Naive thymus-derived CD4-positive, alpha-beta T cell (primary cell): ENCODE results near the gene KDR. TPM values are rescaled to one million over a fixed set of nuclear protein-coding genes. Genes with fewer than 3 reads are reported as not detected.

Experiments
- ATAC-seq: fragments of 150-1000 bp; cut with Tn5 transposase; 2 replicates; pipeline ENCODE4 v1.10.0; 2021; ENCODE audit warnings: mild to moderate bottlenecking, moderate library complexity
- CTCF ChIA-PET: fragments of 350-600 bp; sonication (Branson Sonifier 250); formaldehyde crosslinking; loops from one replicate; lab custom pipeline; 2021; ENCODE audit warnings: antibody characterized with exemption; lab: Charles Lee
- POLR2A ChIA-PET: fragments of 350-600 bp; sonication (Branson Sonifier 250); formaldehyde crosslinking; loops from one replicate; lab custom pipeline; 2021; ENCODE audit warnings: antibody characterized with exemption, inconsistent platforms; lab: Charles Lee
- DNase-seq, 9 donors: peaks; one replicate each; pipeline versions ENCODE4 v3.0.0 to v3.0.0-alpha.2; 2020 to 2022; ENCODE audit warnings: mixed read lengths in 1 of 9
- H3K27ac ChIP-seq: one replicate; pipeline ENCODE4 v1.7.0; 2013; ENCODE audit warnings: mild to moderate bottlenecking, low read depth, low read length, moderate library complexity
- H3K27me3 ChIP-seq, 2 donors: one replicate each; pipeline ENCODE4 v1.7.0; 2013; ENCODE audit warnings: low read length in 2 of 2, mild to moderate bottlenecking in 2 of 2, moderate library complexity in 2 of 2; ENCODE audit not compliant: control insufficient read depth in 2 of 2, insufficient read depth in 2 of 2
- H3K36me3 ChIP-seq, 3 experiments: 1 replicate in 2 of 3; 2 replicates in 1 of 3; pipeline ENCODE4 v1.7.0; 2013; ENCODE audit warnings: low read length in 3 of 3, mild to moderate bottlenecking in 3 of 3, moderate library complexity in 1 of 3; ENCODE audit not compliant: insufficient read depth in 3 of 3, control insufficient read depth in 2 of 3
- H3K4me1 ChIP-seq, 2 donors: one replicate each; pipeline ENCODE4 v1.7.0; 2013; ENCODE audit warnings: low read length in 2 of 2, mild to moderate bottlenecking in 2 of 2, moderate library complexity in 1 of 2; ENCODE audit not compliant: control insufficient read depth in 2 of 2, insufficient read depth in 2 of 2
- H3K4me3 ChIP-seq: 2 replicates; pipeline ENCODE4 v1.7.0; 2013; ENCODE audit warnings: mild to moderate bottlenecking, low read length
- H3K9me3 ChIP-seq, 3 experiments: 1 replicate in 2 of 3; 2 replicates in 1 of 3; pipeline ENCODE4 v1.7.0; 2013; ENCODE audit warnings: low read length in 3 of 3; ENCODE audit not compliant: control insufficient read depth in 2 of 3
- H3K27ac Mint-ChIP-seq, 9 donors: one replicate each; pipeline ENCODE4 v1.8.0; 2020 to 2022; ENCODE audit warnings: mixed read lengths in 9 of 9, mild to moderate bottlenecking in 8 of 9, moderate library complexity in 5 of 9, inconsistent platforms in 2 of 9
- H3K27me3 Mint-ChIP-seq, 5 donors: one replicate each; pipeline ENCODE4 v1.8.0; 2021 to 2022; ENCODE audit warnings: mixed read lengths in 5 of 5, mild to moderate bottlenecking in 1 of 5
- H3K36me3 Mint-ChIP-seq, 5 donors: one replicate each; pipeline ENCODE4 v1.8.0; 2020 to 2022; ENCODE audit warnings: mixed read lengths in 5 of 5, mild to moderate bottlenecking in 3 of 5, inconsistent platforms in 1 of 5
- H3K4me1 Mint-ChIP-seq, 7 donors: one replicate each; pipeline ENCODE4 v1.8.0; 2020 to 2022; ENCODE audit warnings: mixed read lengths in 7 of 7, mild to moderate bottlenecking in 3 of 7, inconsistent platforms in 1 of 7
- H3K4me3 Mint-ChIP-seq, 10 donors: one replicate each; pipeline ENCODE4 v1.8.0; 2020 to 2022; ENCODE audit warnings: mild to moderate bottlenecking in 10 of 10, mixed read lengths in 10 of 10, moderate library complexity in 6 of 10, inconsistent platforms in 2 of 10
- H3K9me3 Mint-ChIP-seq, 11 donors: one replicate each; pipeline ENCODE4 v1.8.0; 2020 to 2022; ENCODE audit warnings: mixed read lengths in 11 of 11, mild to moderate bottlenecking in 4 of 11, inconsistent platforms in 1 of 11, moderate library complexity in 1 of 11
- intact Hi-C, 2 donors: fragments of 100-400 bp; cut with micrococcal nuclease; formaldehyde crosslinking; loops; one replicate each; pipeline ENCODE4 v1.15.1; 2023
- polyA plus RNA-seq, 2 donors: library from polyadenylated mRNA; unstranded; fragments of 300-500 nt; fragmentation: Illumina TruSeq; gene quantifications; one replicate each; pipeline ENCODE4 v1.2.3, GENCODE V29; 2021
- total RNA-seq, 6 experiments: library from RNA in 5 of 6; stranded (reverse) in 5 of 6; gene quantifications; 1 replicate in 5 of 6; 2 replicates in 1 of 6; pipeline ENCODE4 v1.2.3 and lab custom pipeline; 2021 to 2026

Gene KDR
- total and polyA plus RNA-seq, 7 experiments from 2014 or later: not detected

DNA sequence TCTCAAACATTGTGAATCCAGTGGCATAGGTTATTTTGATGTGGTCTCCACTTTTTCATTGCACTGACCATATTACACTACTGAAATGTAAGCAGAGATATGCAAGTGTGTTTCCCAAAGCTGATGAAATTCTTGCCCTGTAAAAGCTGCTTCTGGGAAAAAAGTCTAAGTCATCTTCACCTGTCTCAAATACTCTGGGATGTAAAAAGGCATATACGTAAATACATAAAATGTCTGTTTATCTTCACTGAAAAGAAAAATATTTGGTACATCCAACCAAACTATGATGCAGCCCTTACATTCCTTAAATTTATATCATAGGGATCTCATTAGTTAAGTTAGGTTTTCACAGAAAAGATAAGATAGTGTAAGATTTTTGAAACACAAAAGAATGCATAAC lies 7.9 kb downstream of the KDR start:
- CTCF ChIA-PET: no interaction called here
- no peaks in the 10 kb centered on the region for H3K9me3 ChIP-seq
- no peak overlapping the region for H3K27ac ChIP-seq
- no peaks in the 10 kb centered on the region for H3K36me3 ChIP-seq
- peaks cover 0 to 3% (median 0%) of the 10 kb centered on the region in 11 donors for H3K9me3 Mint-ChIP-seq
- H3K4me1 Mint-ChIP-seq: no peaks in the 10 kb centered on the region
- H3K4me1 ChIP-seq: no peaks in the 10 kb centered on the region
- no peak overlapping the region for H3K4me3 Mint-ChIP-seq
- intact Hi-C loops: no loop called here
- no peak overlapping the region for H3K4me3 ChIP-seq
- no peak for ATAC-seq
- no peak for DNase-seq
- H3K27me3 Mint-ChIP-seq: peaks cover 2 to 25% (median 14%) of the 10 kb centered on the region in 5 donors
- no peak overlapping the region for H3K27ac Mint-ChIP-seq
- no peaks in the 10 kb centered on the region for H3K27me3 ChIP-seq
- no peaks in the 10 kb centered on the region for H3K36me3 Mint-ChIP-seq
- POLR2A ChIA-PET: no interaction called here

DNA sequence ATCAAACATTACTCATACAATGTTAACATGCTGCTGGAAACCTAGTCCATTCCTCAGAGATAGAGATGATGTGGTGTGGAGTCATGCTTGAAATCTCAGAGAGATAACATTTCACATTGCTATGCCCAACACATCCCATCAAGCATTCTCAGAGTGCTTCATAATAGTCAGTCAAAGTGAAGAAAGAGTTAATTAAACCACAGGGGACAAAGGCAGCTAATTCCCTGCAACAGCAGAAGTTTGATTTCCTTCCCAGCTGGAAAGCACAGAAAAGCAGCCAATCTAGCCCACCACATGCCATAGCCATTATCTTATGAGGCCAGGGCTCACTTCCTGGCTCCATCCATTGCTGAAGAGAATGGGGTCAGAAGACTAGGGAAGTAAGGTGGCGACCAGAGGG lies 8.9 kb downstream of the KDR start:
- no peaks in the 10 kb centered on the region for H3K4me1 ChIP-seq
- DNase-seq (no peak), ATAC-seq (no peak)
- H3K36me3 Mint-ChIP-seq: no peaks in the 10 kb centered on the region
- CTCF ChIA-PET: no interaction called here
- H3K36me3 ChIP-seq: no peaks in the 10 kb centered on the region
- H3K27me3 ChIP-seq: no peaks in the 10 kb centered on the region
- H3K4me3 ChIP-seq: no peak overlapping the region
- no peaks in the 10 kb centered on the region for H3K4me1 Mint-ChIP-seq
- H3K9me3 ChIP-seq: no peaks in the 10 kb centered on the region
- POLR2A ChIA-PET: no interaction called here
- H3K9me3 Mint-ChIP-seq: peaks cover 0 to under 1% (median 0%) of the 10 kb centered on the region in 11 donors
- H3K4me3 Mint-ChIP-seq: no peak overlapping the region
- intact Hi-C loops: no loop called here
- peaks cover under 1 to 17% (median 12%) of the 10 kb centered on the region in 5 donors for H3K27me3 Mint-ChIP-seq
- no peak overlapping the region for H3K27ac ChIP-seq
- no peak overlapping the region for H3K27ac Mint-ChIP-seq

DNA sequence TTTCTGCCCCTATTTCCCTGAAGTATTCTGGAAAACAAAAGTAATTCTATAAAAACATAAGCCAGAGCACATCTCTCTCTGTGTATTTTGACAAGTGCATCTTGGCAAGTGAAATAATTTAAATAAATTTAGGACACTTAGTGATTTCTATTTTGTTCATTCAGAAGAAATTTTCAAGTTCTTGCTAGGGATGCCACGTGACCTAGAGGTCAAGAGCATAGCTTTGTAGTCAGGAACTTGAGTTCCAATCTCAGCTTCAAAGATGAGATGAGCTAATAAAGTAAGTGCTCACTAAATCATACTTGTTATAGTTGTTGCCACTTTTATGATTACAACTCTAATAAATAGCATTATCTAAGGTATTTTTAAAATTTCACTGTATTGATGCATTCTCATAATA lies 13.8 kb downstream of the KDR start:
- intact Hi-C loops: no loop called here
- Histone ChIP-seq H3K36me3 (no peaks in the 10 kb centered on the region), H3K9me3 (no peaks in the 10 kb centered on the region), H3K27ac (no peak overlapping the region), H3K4me3 (no peak overlapping the region), H3K4me1 (no peaks in the 10 kb centered on the region), H3K27me3 (no peaks in the 10 kb centered on the region)
- Mint-ChIP-seq H3K4me3 (no peak overlapping the region), H3K36me3 (no peaks in the 10 kb centered on the region), H3K4me1 (no peaks in the 10 kb centered on the region), H3K9me3 (peaks cover 0 to 8% (median 0%) of the 10 kb centered on the region in 11 donors), H3K27me3 (peaks cover 0 to 16% (median 10%) of the 10 kb centered on the region in 5 donors), H3K27ac (no peak overlapping the region)
- no peak for DNase-seq
- no peak for ATAC-seq
- CTCF ChIA-PET: no interaction called here
- POLR2A ChIA-PET: no interaction called here

GRCh38 chr4:55110131-55110530 lies 15.3 kb downstream of the KDR start:
- H3K27me3 Mint-ChIP-seq: peaks cover 0 to 10% (median 4%) of the 10 kb centered on the region in 5 donors
- H3K4me3 ChIP-seq: no peak overlapping the region
- H3K27me3 ChIP-seq: no peaks in the 10 kb centered on the region
- no peak overlapping the region for H3K27ac ChIP-seq
- H3K9me3 ChIP-seq: no peaks in the 10 kb centered on the region
- DNase-seq (no peak), ATAC-seq (no peak)
- H3K4me1 ChIP-seq: no peaks in the 10 kb centered on the region
- CTCF ChIA-PET: no interaction called here
- peaks cover 0 to 8% (median 0%) of the 10 kb centered on the region in 11 donors for H3K9me3 Mint-ChIP-seq
- no peak overlapping the region for H3K4me3 Mint-ChIP-seq
- no peaks in the 10 kb centered on the region for H3K4me1 Mint-ChIP-seq
- no peaks in the 10 kb centered on the region for H3K36me3 Mint-ChIP-seq
- H3K27ac Mint-ChIP-seq: no peak overlapping the region
- POLR2A ChIA-PET: no interaction called here
- H3K36me3 ChIP-seq: no peaks in the 10 kb centered on the region
- intact Hi-C loops: no loop called here

DNA sequence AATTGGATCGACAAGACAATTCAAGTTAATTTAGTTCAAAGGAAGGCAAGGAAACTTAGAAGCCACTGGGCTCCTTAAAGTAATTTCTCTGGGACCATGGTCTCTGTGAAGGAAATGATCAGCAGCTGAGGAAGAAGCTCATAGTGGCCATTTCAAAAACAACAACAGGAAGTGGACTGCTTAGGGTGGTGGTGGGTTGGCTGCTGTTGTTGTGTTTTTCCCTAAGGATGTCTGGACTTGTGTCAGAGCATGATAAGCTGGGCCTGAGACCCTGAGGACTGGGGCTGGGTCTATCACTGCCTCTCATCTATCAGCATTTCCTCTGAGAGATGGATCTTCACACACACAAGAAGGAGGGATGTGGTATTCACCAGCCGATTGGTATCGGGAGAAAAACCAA lies 18.3 kb downstream of the KDR start:
- no peaks in the 10 kb centered on the region for H3K27me3 ChIP-seq
- CTCF ChIA-PET: no interaction called here
- H3K27me3 Mint-ChIP-seq: peaks cover 0 to 15% (median 0%) of the 10 kb centered on the region in 5 donors
- no peak for ATAC-seq
- no peak overlapping the region for H3K27ac ChIP-seq
- no peak overlapping the region for H3K27ac Mint-ChIP-seq
- POLR2A ChIA-PET: no interaction called here
- no peaks in the 10 kb centered on the region for H3K36me3 ChIP-seq
- H3K9me3 ChIP-seq: no peaks in the 10 kb centered on the region
- no peaks in the 10 kb centered on the region for H3K36me3 Mint-ChIP-seq
- no peaks in the 10 kb centered on the region for H3K4me1 Mint-ChIP-seq
- H3K4me3 ChIP-seq: no peak overlapping the region
- no peaks in the 10 kb centered on the region for H3K4me1 ChIP-seq
- peaks cover 0 to 8% (median 0%) of the 10 kb centered on the region in 11 donors for H3K9me3 Mint-ChIP-seq
- DNase-seq: no peak
- intact Hi-C loops: no loop called here
- no peak overlapping the region for H3K4me3 Mint-ChIP-seq

- Mint-ChIP-seq H3K9me3 (peaks cover 0 to 8% (median 0%) of the 10 kb centered on the region in 11 donors), H3K4me3 (no peak overlapping the region), H3K27ac (no peak overlapping the region), H3K4me1 (no peaks in the 10 kb centered on the region), H3K27me3 (peaks cover 0 to 15% (median 0%) of the 10 kb centered on the region in 5 donors), H3K36me3 (no peaks in the 10 kb centered on the region)
- no peaks in the 10 kb centered on the region for H3K27me3 ChIP-seq
- CTCF ChIA-PET: no interaction called here
- ATAC-seq: no peak
- H3K36me3 ChIP-seq: no peaks in the 10 kb centered on the region
- DNase-seq: no peak
- H3K9me3 ChIP-seq: no peaks in the 10 kb centered on the region
- no peak overlapping the region for H3K4me3 ChIP-seq
- intact Hi-C loops: no loop called here
- H3K27ac ChIP-seq: no peak overlapping the region
- H3K4me1 ChIP-seq: no peaks in the 10 kb centered on the region
- POLR2A ChIA-PET: no interaction called here
These were observed 22.2 kb downstream of the KDR start for GRCh38 chr4:55103224-55103623.

DNA sequence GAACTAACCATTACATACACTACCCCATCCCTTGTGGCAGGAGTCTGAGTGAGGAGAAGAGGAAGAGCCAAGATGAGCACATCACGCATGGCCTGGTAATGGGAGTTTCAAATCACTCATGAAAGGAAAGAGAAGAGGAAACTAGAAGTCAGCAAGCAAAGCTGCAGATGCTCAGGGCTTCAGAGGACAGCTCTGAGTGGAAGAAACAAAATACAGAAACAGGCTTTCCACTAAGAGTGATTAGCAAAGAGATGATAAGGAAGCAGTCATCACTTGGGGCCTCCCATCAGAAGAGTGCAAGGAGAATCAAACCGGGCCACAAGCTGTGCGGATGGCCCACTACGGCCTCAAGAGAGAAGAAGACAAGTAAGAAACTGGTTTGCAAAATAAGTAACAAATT lies 25.6 kb downstream of the KDR start:
- no peaks in the 10 kb centered on the region for H3K4me1 Mint-ChIP-seq

More for the DNA sequence above, 25.6 kb downstream of the KDR start:
- peaks cover 0 to 4% of the 10 kb centered on the region in 2 donors for H3K27me3 ChIP-seq
- DNase-seq (no peak), ATAC-seq (no peak)
- no peak overlapping the region for H3K27ac ChIP-seq
- Mint-ChIP-seq H3K4me3 (no peak overlapping the region), H3K27me3 (peaks cover 0 to 9% (median 0%) of the 10 kb centered on the region in 5 donors), H3K36me3 (no peaks in the 10 kb centered on the region), H3K9me3 (no peaks in the 10 kb centered on the region), H3K27ac (no peak overlapping the region)
- H3K4me1 ChIP-seq: no peaks in the 10 kb centered on the region
- H3K4me3 ChIP-seq: no peak overlapping the region
- POLR2A ChIA-PET: no interaction called here
- no peaks in the 10 kb centered on the region for H3K9me3 ChIP-seq
- H3K36me3 ChIP-seq: no peaks in the 10 kb centered on the region
- intact Hi-C loops: no loop called here
- CTCF ChIA-PET: no interaction called here
